Skeletal muscle satellite cell (primary cell): ENCODE measurements around the gene TOP1.
"Not testable (repeated sequence)": the region's sequence is repeated elsewhere in the genome, so short reads cannot be mapped to it uniquely, and the experiment has no call there.

ENCODE experiments used
- H3K27me3 ChIP-seq: 2 replicates; pipeline ENCODE4 v1.7.0; 2013; ENCODE audit warnings: low read length; ENCODE audit not compliant: control insufficient read depth, insufficient read depth
- H3K36me3 ChIP-seq: 2 replicates; pipeline ENCODE4 v1.7.0; 2013; ENCODE audit warnings: mild to moderate bottlenecking, control low read depth, low read length; ENCODE audit not compliant: insufficient read depth
- H3K4me1 ChIP-seq: 2 replicates; pipeline ENCODE4 v1.7.0; 2013; ENCODE audit warnings: low read length; ENCODE audit not compliant: control insufficient read depth, insufficient read depth
- H3K4me2 ChIP-seq: 2 replicates; pipeline ENCODE4 v1.7.0; 2013; ENCODE audit warnings: mild to moderate bottlenecking, low read length
- H3K4me3 ChIP-seq: 2 replicates; pipeline ENCODE4 v1.7.0; 2013; ENCODE audit warnings: low read length
- H3K9ac ChIP-seq: 2 replicates; pipeline ENCODE4 v1.7.0; 2013; ENCODE audit warnings: mild to moderate bottlenecking, low read depth, low read length, moderate library complexity
- H3K9me3 ChIP-seq: replicated peaks from 2 replicates; pipeline ENCODE4 v1.7.0; 2013; ENCODE audit warnings: mild to moderate bottlenecking, control low read depth, low read length

TOP1 gene

GRCh38 chr20:40992349-40993113 lies 36.1 kb upstream of the TOP1 start:
- no peaks in the 10 kb centered on the region for H3K36me3 ChIP-seq
- no peaks in the 10 kb centered on the region for H3K27me3 ChIP-seq
- no peak overlapping the region for H3K4me2 ChIP-seq
- H3K4me3 ChIP-seq = no peak overlapping the region
- no peaks in the 10 kb centered on the region for H3K9me3 ChIP-seq
- no peak overlapping the region for H3K9ac ChIP-seq
- H3K4me1 ChIP-seq = peaks cover 25% of the 10 kb centered on the region

GRCh38 chr20:40993794-40994540 lies 34.7 kb upstream of the TOP1 start:
- no peak overlapping the region for H3K4me2 ChIP-seq
- H3K27me3 ChIP-seq = no peaks in the 10 kb centered on the region
- no peak overlapping the region for H3K4me3 ChIP-seq
- H3K36me3 ChIP-seq = no peaks in the 10 kb centered on the region
- peaks cover 25% of the 10 kb centered on the region for H3K4me1 ChIP-seq
- H3K9me3 ChIP-seq = no peaks in the 10 kb centered on the region
- H3K9ac ChIP-seq = no peak overlapping the region

- no peaks in the 10 kb centered on the region for H3K9me3 ChIP-seq
- peaks cover 18% of the 10 kb centered on the region for H3K4me1 ChIP-seq
- no peak overlapping the region for H3K4me2 ChIP-seq
- H3K36me3 ChIP-seq = no peaks in the 10 kb centered on the region
- no peak overlapping the region for H3K9ac ChIP-seq
- H3K27me3 ChIP-seq = no peaks in the 10 kb centered on the region
- H3K4me3 ChIP-seq = no peak overlapping the region
Measured at GRCh38 chr20:40996326-40996725, 32.3 kb upstream of the TOP1 start.

- Histone ChIP-seq H3K4me2 (no peak overlapping the region), H3K27me3 (no peaks in the 10 kb centered on the region), H3K9ac (no peak overlapping the region), H3K36me3 (no peaks in the 10 kb centered on the region), H3K4me3 (no peak overlapping the region), H3K9me3 (no peaks in the 10 kb centered on the region), H3K4me1 (peaks cover 11% of the 10 kb centered on the region)
Measured at GRCh38 chr20:40997116-40997515, 31.5 kb upstream of the TOP1 start.

- Histone ChIP-seq H3K36me3 (no peaks in the 10 kb centered on the region), H3K9ac (no peak overlapping the region), H3K27me3 (no peaks in the 10 kb centered on the region), H3K4me1 (peaks cover 35% of the 10 kb centered on the region), H3K4me2 (no peak overlapping the region), H3K9me3 (no peaks in the 10 kb centered on the region), H3K4me3 (no peak overlapping the region)
Measured at GRCh38 chr20:40999841-41000240, 28.8 kb upstream of the TOP1 start.

- no peaks in the 10 kb centered on the region for H3K9me3 ChIP-seq
- no peak overlapping the region for H3K9ac ChIP-seq
- no peaks in the 10 kb centered on the region for H3K36me3 ChIP-seq
- no peak overlapping the region for H3K4me3 ChIP-seq
- H3K4me1 ChIP-seq = peaks cover 43% of the 10 kb centered on the region
- H3K27me3 ChIP-seq = no peaks in the 10 kb centered on the region
- H3K4me2 ChIP-seq = no peak overlapping the region
Measured at GRCh38 chr20:41000628-41001027, 28.0 kb upstream of the TOP1 start.

GRCh38 chr20:41001497-41001896 lies 27.1 kb upstream of the TOP1 start:
- peaks cover 47% of the 10 kb centered on the region for H3K4me1 ChIP-seq
- no peak overlapping the region for H3K9ac ChIP-seq
- no peak overlapping the region for H3K4me3 ChIP-seq
- H3K4me2 ChIP-seq = no peak overlapping the region
- no peaks in the 10 kb centered on the region for H3K27me3 ChIP-seq
- no peaks in the 10 kb centered on the region for H3K36me3 ChIP-seq
- H3K9me3 ChIP-seq = no peaks in the 10 kb centered on the region

- H3K4me3 ChIP-seq = peak overlapping the region; percentile 46
- H3K4me1 ChIP-seq = peaks cover 47% of the 10 kb centered on the region
- no peaks in the 10 kb centered on the region for H3K27me3 ChIP-seq
- H3K9me3 ChIP-seq = no peaks in the 10 kb centered on the region
- H3K4me2 ChIP-seq = peak overlapping the region; percentile 76
- H3K9ac ChIP-seq = peak overlapping the region; percentile 52
- no peaks in the 10 kb centered on the region for H3K36me3 ChIP-seq
Measured at GRCh38 chr20:41002842-41003142, 25.8 kb upstream of the TOP1 start.

- H3K4me2 ChIP-seq = peak overlapping the region; percentile 76
- H3K4me1 ChIP-seq = peaks cover 52% of the 10 kb centered on the region
- H3K27me3 ChIP-seq = no peaks in the 10 kb centered on the region
- H3K4me3 ChIP-seq = peak overlapping the region; percentile 65
- no peaks in the 10 kb centered on the region for H3K9me3 ChIP-seq
- H3K36me3 ChIP-seq = no peaks in the 10 kb centered on the region
- peak overlapping the region; percentile 76 for H3K9ac ChIP-seq
Measured at GRCh38 chr20:41003143-41003935, 25.3 kb upstream of the TOP1 start.

- H3K36me3 ChIP-seq, H3K27me3 ChIP-seq, H3K9me3 ChIP-seq: not testable (repeated sequence)
- peak overlapping the region; percentile 65 for H3K4me3 ChIP-seq
- H3K4me2 ChIP-seq = peak overlapping the region; percentile 76
- H3K9ac ChIP-seq = peak overlapping the region; percentile 76
- H3K4me1 ChIP-seq = peaks cover 56% of the 10 kb centered on the region
Measured at GRCh38 chr20:41003936-41004294, 24.7 kb upstream of the TOP1 start.

- peaks cover 64% of the 10 kb centered on the region for H3K4me1 ChIP-seq
- peak overlapping the region; percentile 76 for H3K9ac ChIP-seq
- H3K4me2 ChIP-seq = peak overlapping the region; percentile 76
- no peaks in the 10 kb centered on the region for H3K9me3 ChIP-seq
- H3K27me3 ChIP-seq = no peaks in the 10 kb centered on the region
- peak overlapping the region; percentile 65 for H3K4me3 ChIP-seq
- H3K36me3 ChIP-seq = no peaks in the 10 kb centered on the region
Measured at GRCh38 chr20:41004531-41005360, 23.9 kb upstream of the TOP1 start.
